ENCODE data around the gene ADARB2. TPM values are rescaled to one million over a fixed set of nuclear protein-coding genes. Genes with fewer than 3 reads are reported as not detected.

Gene ADARB2
- total RNA-seq, 2 donors from 2014 or later = 8.0 to 12.2 TPM

- TF ChIP-seq CTCF (IDR thresholded peaks at IDR 0.05) (no peak), POLR2A (IDR thresholded peaks at IDR 0.05) (no peak)
- H3K36me3 ChIP-seq (replicated peaks in 1 of 2; ENCODE audit: insufficient read depth in 1 of 2, low read depth in 2 of 2) = no peaks in the 10 kb centered on the region
- no peak for DNase-seq
- intact Hi-C loops (cut with DNase I) = no loop called here
- no peaks in the 10 kb centered on the region for H3K9me3 ChIP-seq
- ATAC-seq = no peak
- no peaks in the 10 kb centered on the region for H3K4me1 ChIP-seq
- 85 to 91% methylated on average over 11 of the region's 11 CpGs for WGBS, 2 donors
- H3K27me3 ChIP-seq = no peaks in the 10 kb centered on the region
- no peak overlapping the region for H3K4me3 ChIP-seq
- H3K27ac ChIP-seq = no peak overlapping the region
Observed at GRCh38 chr10:1180836-1181235, 556.5 kb downstream of the ADARB2 start.

GRCh38 chr10:1180071-1180730 lies 557.1 kb downstream of the ADARB2 start:
- DNase-seq = no peak
- Histone ChIP-seq H3K9me3 (no peaks in the 10 kb centered on the region), H3K4me1 (no peaks in the 10 kb centered on the region), H3K36me3 (replicated peaks in 1 of 2; ENCODE audit: insufficient read depth in 1 of 2, low read depth in 2 of 2) (no peaks in the 10 kb centered on the region), H3K4me3 (no peak overlapping the region), H3K27me3 (no peaks in the 10 kb centered on the region), H3K27ac (no peak overlapping the region)
- WGBS, 2 donors = 71 to 72% methylated on average over 6 to 12 of the region's 16 CpGs
- intact Hi-C loops (cut with DNase I) = no loop called here
- ATAC-seq = no peak
- TF ChIP-seq CTCF (IDR thresholded peaks at IDR 0.05) (no peak), POLR2A (IDR thresholded peaks at IDR 0.05) (no peak)

- Histone ChIP-seq H3K27ac (no peak overlapping the region), H3K36me3 (replicated peaks in 1 of 2; ENCODE audit: insufficient read depth in 1 of 2, low read depth in 2 of 2) (no peaks in the 10 kb centered on the region), H3K27me3 (no peaks in the 10 kb centered on the region), H3K4me1 (no peaks in the 10 kb centered on the region), H3K4me3 (no peak overlapping the region), H3K9me3 (no peaks in the 10 kb centered on the region)
- DNase-seq (no peak), ATAC-seq (no peak)
- TF ChIP-seq CTCF (IDR thresholded peaks at IDR 0.05) (no peak), POLR2A (IDR thresholded peaks at IDR 0.05) (no peak)
- intact Hi-C loops (cut with DNase I) = no loop called here
- WGBS, 2 donors = 84 to 88% methylated on average over 20 of the region's 20 CpGs
Observed at GRCh38 chr10:1179346-1180070, 557.8 kb downstream of the ADARB2 start.

- Histone ChIP-seq H3K4me3 (no peak overlapping the region), H3K27ac (no peak overlapping the region), H3K36me3 (replicated peaks in 1 of 2; ENCODE audit: insufficient read depth in 1 of 2, low read depth in 2 of 2) (no peaks in the 10 kb centered on the region), H3K4me1 (no peaks in the 10 kb centered on the region), H3K27me3 (no peaks in the 10 kb centered on the region), H3K9me3 (no peaks in the 10 kb centered on the region)
- ATAC-seq = no peak
- WGBS, 2 donors = 78 to 89% methylated on average over 8 to 16 of the region's 16 CpGs
- TF ChIP-seq CTCF (IDR thresholded peaks at IDR 0.05) (no peak), POLR2A (IDR thresholded peaks at IDR 0.05) (no peak)
- no peak for DNase-seq
- intact Hi-C loops (cut with DNase I) = no loop called here
Observed at GRCh38 chr10:1178506-1178905, 558.8 kb downstream of the ADARB2 start.
